NK-92 (cell line): ENCODE measurements around the gene TSC22D2.
"Not testable (repeated sequence)": the region's sequence is repeated elsewhere in the genome, so short reads cannot be mapped to it uniquely, and the experiment has no call there.

Experiments
- DNase-seq: peaks from one replicate; lab custom pipeline; 2025; ENCODE audit not compliant: unreplicated experiment; lab: John Stamatoyannopoulos, UW

The TSC22D2 gene

GRCh38 chr3:150479370-150479769 is 71.3 kb downstream of the TSC22D2 start:
- DNase-seq: no peak

DNA sequence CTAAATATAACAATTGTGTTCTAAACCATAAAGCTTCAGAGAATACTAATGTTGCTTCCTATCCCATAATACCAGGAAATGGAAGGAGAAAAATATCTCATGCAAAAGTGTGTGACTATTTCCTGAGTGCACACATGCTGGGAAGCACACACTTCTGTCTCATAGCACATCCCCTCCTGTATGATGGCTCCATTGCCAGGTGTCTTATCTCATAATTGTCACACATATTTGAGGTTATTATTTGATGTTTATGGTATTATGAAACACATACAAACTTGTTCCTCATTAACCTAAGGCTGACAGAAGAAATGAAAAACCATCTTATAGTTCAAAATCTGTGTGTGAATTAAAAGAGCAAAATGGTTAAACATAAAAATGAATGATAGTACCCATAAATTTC is 72.8 kb downstream of the TSC22D2 start:
- DNase-seq: no peak

DNA sequence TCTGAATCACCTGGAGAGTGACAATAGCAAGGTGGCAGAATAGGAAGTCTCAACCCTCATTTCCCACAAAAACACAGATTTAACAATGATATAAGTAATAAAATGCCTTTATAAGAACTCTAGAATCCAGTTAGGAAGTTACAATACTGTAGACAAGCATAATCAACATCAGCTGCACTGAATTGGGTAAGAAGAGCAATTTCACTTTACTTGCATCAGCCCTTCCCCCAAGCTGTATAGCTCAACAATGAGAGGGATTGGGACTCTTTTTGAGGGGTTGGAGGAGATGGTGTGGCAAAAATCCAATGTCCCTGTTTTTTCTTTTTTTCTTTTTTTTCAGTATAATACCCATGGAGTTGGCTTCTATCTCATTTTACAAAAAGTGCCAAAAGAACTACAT is 75.1 kb downstream of the TSC22D2 start:
- no peak for DNase-seq

DNA sequence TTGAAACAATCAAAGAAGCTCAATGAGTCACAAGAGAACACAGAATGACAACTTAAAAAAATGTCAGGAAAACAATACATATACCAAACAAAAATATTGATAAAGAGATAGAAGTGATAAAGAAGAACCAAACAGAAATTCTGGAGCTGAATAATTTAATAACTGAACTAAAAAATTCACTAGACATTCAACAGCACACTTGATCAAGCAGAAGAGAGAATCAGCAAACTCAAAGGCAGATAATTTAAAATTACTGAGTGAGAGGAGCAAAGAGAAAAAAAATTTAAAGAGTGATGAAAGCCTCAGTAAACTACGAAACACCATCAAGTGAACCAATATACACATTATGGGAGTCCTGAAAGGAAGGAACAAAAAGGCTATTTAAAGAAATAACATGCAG is 76.3 kb downstream of the TSC22D2 start:
- no peak for DNase-seq

DNA sequence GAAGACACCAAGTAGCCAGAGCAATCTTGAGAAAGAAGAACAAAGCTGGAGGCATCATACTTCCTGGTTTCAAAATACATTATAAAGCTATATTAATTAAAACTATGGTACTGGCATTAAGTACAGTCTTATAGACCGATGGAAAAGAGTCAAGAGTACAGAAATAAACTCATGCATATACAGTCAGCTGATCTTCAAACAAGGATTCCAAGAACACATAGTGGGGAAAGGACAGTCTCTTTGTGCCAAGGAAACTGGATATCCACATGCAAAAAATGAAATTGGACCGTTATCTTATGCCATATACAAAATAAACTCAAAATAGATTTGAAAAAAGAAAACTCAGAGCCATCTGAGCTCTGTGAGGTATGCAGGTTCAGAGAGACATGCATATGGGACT is 80.8 kb downstream of the TSC22D2 start:
- no peak for DNase-seq

GRCh38 chr3:150490277-150490986 is 82.3 kb downstream of the TSC22D2 start:
- DNase-seq: no peak

- no peak for DNase-seq
Measured at GRCh38 chr3:150494411-150494977, 86.4 kb downstream of the TSC22D2 start.

DNA sequence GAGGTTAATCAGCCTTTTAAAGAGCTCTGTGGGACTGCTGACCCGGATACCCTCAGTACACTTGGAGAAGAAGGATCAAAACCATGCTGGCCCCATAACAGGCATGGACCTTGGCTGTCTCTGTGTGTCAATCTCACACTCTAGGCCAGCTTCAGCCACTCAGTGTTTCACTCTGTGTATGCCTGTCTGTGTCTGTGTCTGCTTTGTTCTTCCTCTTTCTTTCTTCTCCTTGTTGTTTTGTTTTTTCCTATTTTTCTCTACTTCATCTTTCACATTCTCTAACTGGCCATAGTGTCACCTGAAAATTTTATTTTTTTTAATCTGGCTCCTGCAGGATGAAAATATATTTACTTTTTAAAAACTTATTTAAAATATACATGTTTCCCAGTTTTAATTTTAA is 87.1 kb downstream of the TSC22D2 start:
- DNase-seq: no peak

DNA sequence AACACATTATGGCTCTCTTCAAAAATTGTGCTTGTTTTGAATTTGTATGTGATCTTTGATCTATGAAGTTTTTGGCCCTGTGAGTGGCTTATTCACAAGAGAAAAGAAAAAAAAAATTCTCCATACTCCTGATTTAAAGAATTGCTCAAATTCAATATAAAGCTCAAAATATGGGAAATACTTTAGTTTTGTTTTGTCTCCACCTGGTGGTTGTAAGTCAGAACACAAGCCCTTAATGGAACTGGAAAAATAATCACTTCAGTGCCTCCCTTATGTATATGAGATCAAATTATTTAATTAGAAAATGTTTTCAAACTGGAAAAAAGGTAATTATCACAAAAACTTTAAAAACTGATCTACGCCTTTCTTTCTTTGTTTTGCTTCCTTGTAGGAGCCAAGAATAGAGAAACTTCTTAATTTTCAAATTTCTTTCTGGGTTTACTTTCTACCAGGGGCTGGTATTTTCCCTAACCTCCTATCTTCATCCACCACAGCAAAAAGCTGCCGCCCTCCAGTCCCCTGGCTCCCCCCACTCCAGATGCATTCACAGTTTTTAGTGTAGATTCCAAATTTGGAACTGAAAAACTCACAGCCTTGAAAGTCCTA is 87.6 kb downstream of the TSC22D2 start:
- DNase-seq: no peak

- no peak for DNase-seq
Measured at GRCh38 chr3:150497956-150498355, 89.9 kb downstream of the TSC22D2 start.

- DNase-seq: not testable (repeated sequence)
Measured at GRCh38 chr3:150500960-150501359, 92.9 kb downstream of the TSC22D2 start.

GRCh38 chr3:150503402-150504099 is 95.5 kb downstream of the TSC22D2 start:
- DNase-seq: no peak

GRCh38 chr3:150504483-150504882 is 96.4 kb downstream of the TSC22D2 start:
- DNase-seq: no peak

DNA sequence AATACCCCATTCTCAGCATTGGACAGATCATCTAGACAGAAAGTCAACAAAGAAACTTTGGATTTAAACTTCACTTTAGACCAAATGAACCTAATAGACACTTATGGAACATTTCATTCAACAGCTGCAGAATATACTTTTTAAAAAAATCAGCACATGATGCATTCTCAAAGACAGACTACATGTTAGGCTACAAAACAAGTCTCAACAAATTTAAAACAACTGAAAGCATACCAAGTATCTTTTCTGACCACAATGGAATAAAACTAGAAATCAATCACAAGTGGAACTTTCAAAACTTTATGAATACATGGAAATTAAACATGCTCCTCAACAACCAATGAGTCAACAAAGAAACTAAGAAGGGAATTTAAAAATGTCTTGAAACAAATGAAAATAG is 100.3 kb downstream of the TSC22D2 start:
- DNase-seq: no peak

GRCh38 chr3:150509780-150510179 is 101.7 kb downstream of the TSC22D2 start:
- no peak for DNase-seq

DNA sequence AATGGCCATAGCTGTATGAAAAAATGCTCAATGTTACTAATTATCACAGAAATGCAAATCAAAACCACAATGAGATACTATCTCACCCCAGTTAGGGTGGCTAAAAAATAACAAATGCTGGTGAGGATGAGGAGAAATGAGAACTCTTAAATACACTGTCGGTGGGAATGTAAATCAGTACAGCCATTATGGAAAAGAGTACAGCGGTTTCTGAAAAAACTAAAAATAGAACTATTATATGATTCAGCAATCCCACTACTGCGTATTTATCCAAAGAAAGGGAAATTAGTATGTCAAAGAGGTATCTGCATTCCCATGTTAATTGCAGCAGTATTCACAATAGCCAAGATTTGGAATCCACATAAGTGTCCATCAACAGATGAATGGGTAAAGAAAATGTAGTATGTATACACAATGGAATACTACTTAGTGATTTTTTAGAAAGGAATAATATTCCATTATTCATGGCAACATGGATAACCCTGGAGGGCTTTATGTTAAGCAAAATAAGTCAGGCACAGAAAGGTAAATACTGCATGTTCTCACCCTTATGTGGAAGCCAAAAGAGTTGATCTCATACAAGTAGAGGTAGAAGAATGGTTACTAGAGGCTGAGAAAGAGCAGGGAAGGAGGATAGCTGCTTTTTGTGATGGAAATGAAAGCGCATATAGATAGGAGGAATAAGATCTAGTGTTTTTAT is 103.2 kb downstream of the TSC22D2 start:
- no peak for DNase-seq

DNA sequence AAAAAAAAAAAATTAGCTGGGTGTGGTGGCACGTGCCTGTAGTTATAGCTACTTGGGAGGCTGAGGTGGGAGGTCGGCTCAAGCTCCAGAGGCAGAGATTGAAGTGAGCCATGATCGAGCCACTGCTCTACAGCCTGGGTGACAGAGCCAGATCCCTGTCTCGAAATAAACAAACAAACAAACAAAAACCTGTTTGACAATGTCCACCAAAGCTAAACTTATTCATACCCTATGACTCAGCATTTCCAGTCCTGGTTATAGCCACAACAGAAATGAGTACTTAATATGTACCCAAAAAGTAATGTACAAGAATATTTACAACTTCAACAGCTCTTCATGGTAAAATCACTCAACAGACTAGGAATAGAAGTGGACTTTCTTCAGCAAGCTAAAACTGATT is 107.1 kb downstream of the TSC22D2 start:
- no peak for DNase-seq
